Omental fat pad (tissue), 4 donors: Measurements from ENCODE around the gene GPS1. TPM values are rescaled to one million over a fixed set of nuclear protein-coding genes. Genes with fewer than 3 reads are reported as not detected.

Experiments
- ATAC-seq: fragments of 150-250 bp; one replicate; pipeline ENCODE4 v1.9.1; 2016; ENCODE audit warnings: mild to moderate bottlenecking, moderate library complexity; ENCODE audit not compliant: low FRiP score
- DNase-seq: peaks from one replicate; pipeline ENCODE4 v3.0.0-alpha.2; 2019; ENCODE audit warnings: low spot score
- CTCF ChIP-seq, 3 donors: fragments of 450-650 bp; IDR thresholded peaks; one replicate each; pipeline ENCODE4 v1.5.1; 2016 to 2017; ENCODE audit warnings: antibody characterized with exemption in 3 of 3, mild to moderate bottlenecking in 3 of 3, moderate library complexity in 2 of 3
- total RNA-seq, 4 donors: library from RNA; depleted of rRNA; stranded (reverse); fragments of >200 nt; gene quantifications; one replicate each; pipeline ENCODE4 v1.1.0, GENCODE V29; 2016

The GPS1 gene
- 10 to 100 TPM; 67.3 to 86.8 (median 81.4) TPM for total RNA-seq

- no peak for TF ChIP-seq CTCF (IDR thresholded peaks at IDR 0.05)
- no peak for DNase-seq
- ATAC-seq, result peak; percentile 57
Measured at GRCh38 chr17:82051776-82052637, at the start of gene GPS1, which contains the start of gene RFNG. Gene GPS1, plus strand, starts transcription at chr17:82051898. Its CDS starts 34 bp downstream, at chr17:82051932. Gene RFNG, minus strand, starts transcription at chr17:82051811. Its CDS starts 45 bp downstream, at chr17:82051766.

- ATAC-seq (peak; percentile 90), DNase-seq (peak; percentile 62)
- TF ChIP-seq CTCF (IDR thresholded peaks at IDR 0.05), result no peak
Measured at GRCh38 chr17:82003411-82004381, 48.0 kb upstream of the GPS1 start.

GRCh38 chr17:82004517-82005455, 46.9 kb upstream of the GPS1 start:
- TF ChIP-seq CTCF (IDR thresholded peaks at IDR 0.05), result no peak
- no peak for ATAC-seq
- no peak for DNase-seq

- DNase-seq, result no peak
- no peak for ATAC-seq
- no peak for TF ChIP-seq CTCF (IDR thresholded peaks at IDR 0.05)
Measured at GRCh38 chr17:82005701-82006348, 45.9 kb upstream of the GPS1 start.

- ATAC-seq, result peak; percentile 35
- no peak for TF ChIP-seq CTCF (IDR thresholded peaks at IDR 0.05)
- no peak for DNase-seq
Measured at GRCh38 chr17:82006468-82007227, 45.0 kb upstream of the GPS1 start.
